Fibroblast of upper back skin (primary cell): Measurements from ENCODE around the gene ZFPM1.
"Not testable (repeated sequence)": the region's sequence is repeated elsewhere in the genome, so short reads cannot be mapped to it uniquely, and the experiment has no call there.

ENCODE experiments used
- DNase-seq: peaks from one replicate; pipeline ENCODE4 v3.0.0-alpha.2; 2013

The ZFPM1 gene

GRCh38 chr16:88482630-88483391, 29.7 kb downstream of the ZFPM1 start:
- no peak for DNase-seq

GRCh38 chr16:88483392-88483641, 30.2 kb downstream of the ZFPM1 start:
- no peak for DNase-seq

GRCh38 chr16:88484505-88485365, 31.7 kb downstream of the ZFPM1 start:
- no peak for DNase-seq

GRCh38 chr16:88485366-88485741, 32.3 kb downstream of the ZFPM1 start:
- DNase-seq: not testable (repeated sequence)

GRCh38 chr16:88486398-88487123, 33.5 kb downstream of the ZFPM1 start:
- DNase-seq: no peak

- DNase-seq: no peak
These were observed 34.0 kb downstream of the ZFPM1 start for GRCh38 chr16:88487124-88487432.

- DNase-seq: no peak
These were observed 35.1 kb downstream of the ZFPM1 start for GRCh38 chr16:88487920-88488851.

- no peak for DNase-seq
These were observed 36.2 kb downstream of the ZFPM1 start for GRCh38 chr16:88489163-88489741.

GRCh38 chr16:88491001-88491559, 38.0 kb downstream of the ZFPM1 start:
- DNase-seq: no peak

- no peak for DNase-seq
These were observed 38.7 kb downstream of the ZFPM1 start for GRCh38 chr16:88491560-88492310.

- no peak for DNase-seq
These were observed 40.8 kb downstream of the ZFPM1 start for GRCh38 chr16:88493879-88494278.

- no peak for DNase-seq
These were observed 41.5 kb downstream of the ZFPM1 start for GRCh38 chr16:88494335-88495154.

GRCh38 chr16:88495268-88495772, 42.2 kb downstream of the ZFPM1 start:
- DNase-seq: no peak

- no peak for DNase-seq
These were observed 44.7 kb downstream of the ZFPM1 start for GRCh38 chr16:88497561-88498462.

- DNase-seq: no peak
These were observed 45.6 kb downstream of the ZFPM1 start for GRCh38 chr16:88498576-88499208.

GRCh38 chr16:88499292-88499691, 46.2 kb downstream of the ZFPM1 start:
- no peak for DNase-seq

- no peak for DNase-seq
These were observed 46.8 kb downstream of the ZFPM1 start for GRCh38 chr16:88499836-88500251.

- DNase-seq: no peak
These were observed 47.2 kb downstream of the ZFPM1 start for GRCh38 chr16:88500255-88500661.

GRCh38 chr16:88502371-88502770, 49.3 kb downstream of the ZFPM1 start:
- DNase-seq: no peak
